ENCODE measurements around the gene ZBTB16. TPM values are rescaled to one million over a fixed set of nuclear protein-coding genes. Genes with fewer than 3 reads are reported as not detected.

The ZBTB16 gene
- total RNA-seq, 1 experiment from 2014 or later = 70.4 TPM

- intact Hi-C loops (cut with micrococcal nuclease) = loop anchor here (1.0 to 5.0 kb wide), 7 partner anchors 16 to 452 kb away; partner anchors contain the start of genes C11orf71, NNMT and RBM7
- no TSS peak for BruUV-seq (replicated peaks)
Observed at GRCh38 chr11:114280696-114281095, 221.2 kb downstream of the ZBTB16 start.

DNA sequence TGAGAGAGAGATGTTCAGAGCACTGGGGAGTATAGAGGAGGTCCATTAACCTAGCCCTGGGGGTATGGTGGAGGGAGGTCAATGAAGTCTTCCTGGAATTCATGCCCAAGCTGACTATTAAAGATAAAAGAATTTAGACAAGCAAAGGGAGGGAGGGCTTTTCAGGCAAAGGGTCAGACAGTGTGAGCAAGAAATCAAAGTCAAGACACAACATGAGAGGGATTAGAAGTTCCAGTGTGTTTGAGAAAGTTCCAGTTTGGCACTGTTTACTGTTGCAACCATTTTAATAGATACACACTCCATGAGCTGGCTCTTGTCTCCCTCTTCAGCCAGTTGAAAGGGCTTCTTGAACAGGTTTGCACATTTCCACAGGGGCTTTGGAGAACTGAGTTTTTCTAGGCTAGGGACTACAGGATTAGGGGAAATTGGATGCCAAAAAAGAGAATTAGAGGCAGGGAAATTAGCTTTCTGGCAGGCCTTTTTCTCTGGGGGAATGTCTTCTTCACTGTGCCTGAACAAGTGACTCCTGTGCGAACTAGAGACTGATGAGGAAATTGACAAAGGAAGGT, 222.0 kb downstream of the ZBTB16 start:
- H3K4me3 Mint-ChIP-seq (ENCODE audit: unreplicated experiment) = no peak overlapping the region
- intact Hi-C loops (cut with micrococcal nuclease) = loop anchor here (2.0 to 5.0 kb wide), 3 partner anchors 35 to 451 kb away; no protein-coding TSS in a partner anchor
- no TSS peak for BruUV-seq (replicated peaks)
- no peak overlapping the region for H3K27ac Mint-ChIP-seq (ENCODE audit: low read depth, unreplicated experiment)
- peaks cover 64% of the 10 kb centered on the region for H3K4me1 Mint-ChIP-seq (ENCODE audit: insufficient read depth, unreplicated experiment)
- TF ChIP-seq, protein P1, sequence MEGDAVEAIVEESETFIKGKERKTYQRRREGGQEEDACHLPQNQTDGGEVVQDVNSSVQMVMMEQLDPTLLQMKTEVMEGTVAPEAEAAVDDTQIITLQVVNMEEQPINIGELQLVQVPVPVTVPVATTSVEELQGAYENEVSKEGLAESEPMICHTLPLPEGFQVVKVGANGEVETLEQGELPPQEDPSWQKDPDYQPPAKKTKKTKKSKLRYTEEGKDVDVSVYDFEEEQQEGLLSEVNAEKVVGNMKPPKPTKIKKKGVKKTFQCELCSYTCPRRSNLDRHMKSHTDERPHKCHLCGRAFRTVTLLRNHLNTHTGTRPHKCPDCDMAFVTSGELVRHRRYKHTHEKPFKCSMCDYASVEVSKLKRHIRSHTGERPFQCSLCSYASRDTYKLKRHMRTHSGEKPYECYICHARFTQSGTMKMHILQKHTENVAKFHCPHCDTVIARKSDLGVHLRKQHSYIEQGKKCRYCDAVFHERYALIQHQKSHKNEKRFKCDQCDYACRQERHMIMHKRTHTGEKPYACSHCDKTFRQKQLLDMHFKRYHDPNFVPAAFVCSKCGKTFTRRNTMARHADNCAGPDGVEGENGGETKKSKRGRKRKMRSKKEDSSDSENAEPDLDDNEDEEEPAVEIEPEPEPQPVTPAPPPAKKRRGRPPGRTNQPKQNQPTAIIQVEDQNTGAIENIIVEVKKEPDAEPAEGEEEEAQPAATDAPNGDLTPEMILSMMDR (IDR thresholded peaks at IDR 0.05; ENCODE audit: unreplicated experiment) = no peak
- no peaks in the 10 kb centered on the region for H3K27me3 Mint-ChIP-seq (ENCODE audit: insufficient read depth, unreplicated experiment)
- POLR2A ChIA-PET = interaction anchor here (0.8 to 6.4 kb wide), 9 partner anchors 8 to 39 kb away, joined by 3 to 46 read pairs (median 5); partner anchors contain the start of gene NNMT
- H3K9me3 Mint-ChIP-seq (ENCODE audit: unreplicated experiment) = no peaks in the 10 kb centered on the region
- DNase-seq (ENCODE audit: unreplicated experiment) = no peak
- peaks cover 79% of the 10 kb centered on the region for H3K36me3 Mint-ChIP-seq (ENCODE audit: insufficient read depth, unreplicated experiment)
- CTCF ChIA-PET = interaction anchor here (0.5 to 2.5 kb wide), 16 partner anchors 10 to 659 kb away, joined by 3 to 11 read pairs (median 4); no protein-coding TSS in a partner anchor

More at GRCh38 chr11:114280696-114281095, 221.2 kb downstream of the ZBTB16 start:
- ChIA-PET POLR2A (interaction anchor here (0.9 to 6.4 kb wide), 7 partner anchors 13 to 40 kb away, joined by 3 to 46 read pairs (median 10); partner anchors contain the start of gene NNMT), CTCF (interaction anchor here (0.5 to 2.5 kb wide), 16 partner anchors 11 to 660 kb away, joined by 3 to 11 read pairs (median 4); no protein-coding TSS in a partner anchor)
- peak overlapping the region; percentile 35 for H3K4me3 Mint-ChIP-seq (ENCODE audit: unreplicated experiment)
- H3K36me3 Mint-ChIP-seq (ENCODE audit: insufficient read depth, unreplicated experiment) = peaks cover 77% of the 10 kb centered on the region
- DNase-seq (ENCODE audit: unreplicated experiment) = peak; percentile 88
- H3K4me1 Mint-ChIP-seq (ENCODE audit: insufficient read depth, unreplicated experiment) = peaks cover 56% of the 10 kb centered on the region
- H3K27me3 Mint-ChIP-seq (ENCODE audit: insufficient read depth, unreplicated experiment) = no peaks in the 10 kb centered on the region
- H3K27ac Mint-ChIP-seq (ENCODE audit: low read depth, unreplicated experiment) = peak overlapping the region; percentile 40
- H3K9me3 Mint-ChIP-seq (ENCODE audit: unreplicated experiment) = no peaks in the 10 kb centered on the region
- TF ChIP-seq, protein P1 (IDR thresholded peaks at IDR 0.05; ENCODE audit: unreplicated experiment) = peak; percentile 78

DNA sequence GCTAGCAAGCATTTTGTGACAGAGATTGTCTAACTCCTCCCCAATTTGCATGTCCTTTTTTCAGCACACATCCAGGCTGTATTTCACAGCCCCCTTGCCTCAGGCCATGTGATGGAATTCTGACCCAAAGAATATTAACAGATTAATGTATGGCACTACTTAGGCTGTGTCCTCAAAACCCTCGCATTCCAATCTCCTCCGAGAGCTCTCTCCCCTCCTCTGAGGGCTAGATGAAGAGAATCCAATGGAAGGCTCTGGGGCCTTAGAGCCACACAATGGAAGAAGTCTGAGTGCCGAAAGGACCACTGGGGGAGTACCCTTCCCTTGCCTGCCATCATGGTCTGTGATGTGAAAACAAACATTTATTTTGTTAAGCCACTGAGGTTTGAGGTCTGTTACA, 223.0 kb downstream of the ZBTB16 start:
- Mint-ChIP-seq H3K4me1 (ENCODE audit: insufficient read depth, unreplicated experiment) (peaks cover 70% of the 10 kb centered on the region), H3K4me3 (ENCODE audit: unreplicated experiment) (no peak overlapping the region), H3K9me3 (ENCODE audit: unreplicated experiment) (no peaks in the 10 kb centered on the region), H3K36me3 (ENCODE audit: insufficient read depth, unreplicated experiment) (peaks cover 69% of the 10 kb centered on the region), H3K27ac (ENCODE audit: low read depth, unreplicated experiment) (no peak overlapping the region), H3K27me3 (ENCODE audit: insufficient read depth, unreplicated experiment) (no peaks in the 10 kb centered on the region)
- intact Hi-C loops (cut with micrococcal nuclease) = loop anchor here (5.0 kb wide), 2 partner anchors 325 to 450 kb away; no protein-coding TSS in a partner anchor
- POLR2A ChIA-PET = interaction anchor here (0.9 to 6.4 kb wide), 4 partner anchors 9 to 26 kb away, joined by 3 to 46 read pairs (median 16); partner anchors contain the start of gene NNMT
- TF ChIP-seq, protein P1 (IDR thresholded peaks at IDR 0.05; ENCODE audit: unreplicated experiment) = no peak
- CTCF ChIA-PET = interaction anchor here (0.6 to 2.5 kb wide), 4 partner anchors 9 to 934 kb away, joined by 3 to 11 read pairs (median 4); no protein-coding TSS in a partner anchor
- no TSS peak for BruUV-seq (replicated peaks)
- no peak for DNase-seq (ENCODE audit: unreplicated experiment)

GRCh38 chr11:114283422-114283821, 223.9 kb downstream of the ZBTB16 start:
- no peaks in the 10 kb centered on the region for H3K27me3 Mint-ChIP-seq (ENCODE audit: insufficient read depth, unreplicated experiment)
- peak overlapping the region; percentile 0 for H3K27ac Mint-ChIP-seq (ENCODE audit: low read depth, unreplicated experiment)
- BruUV-seq (replicated peaks) = no TSS peak
- ChIA-PET POLR2A (interaction anchor here (1.5 to 6.4 kb wide), 6 partner anchors 10 to 387 kb away, joined by 6 to 46 read pairs (median 12); partner anchors contain the start of gene NNMT), CTCF (interaction anchor here (0.6 kb wide), 1 partner anchor 252 kb away, joined by 4 read pairs; no protein-coding TSS in a partner anchor)
- DNase-seq (ENCODE audit: unreplicated experiment) = no peak
- intact Hi-C loops (cut with micrococcal nuclease) = loop anchor here (5.0 kb wide), 2 partner anchors 324 to 449 kb away; no protein-coding TSS in a partner anchor
- no peak overlapping the region for H3K4me3 Mint-ChIP-seq (ENCODE audit: unreplicated experiment)
- H3K4me1 Mint-ChIP-seq (ENCODE audit: insufficient read depth, unreplicated experiment) = peaks cover 68% of the 10 kb centered on the region
- TF ChIP-seq, protein P1 (IDR thresholded peaks at IDR 0.05; ENCODE audit: unreplicated experiment) = no peak
- H3K9me3 Mint-ChIP-seq (ENCODE audit: unreplicated experiment) = no peaks in the 10 kb centered on the region
- peaks cover 67% of the 10 kb centered on the region for H3K36me3 Mint-ChIP-seq (ENCODE audit: insufficient read depth, unreplicated experiment)
